HUDEP-2 (cell line): ENCODE measurements around the gene PIP5KL1.
A peak's percentile ranks its signal among the peaks of the same experiment; 100 is the strongest.

Experiments used
- DNase-seq, 76 experiments: peaks; one replicate each; lab custom pipeline; 2025; ENCODE audit not compliant: unreplicated experiment in 76 of 76; lab: John Stamatoyannopoulos, UW

PIP5KL1 gene

GRCh38 chr9:127930231-127931091 is at the start of gene PIP5KL1:
PIP5KL1 (minus strand) TSS chr9:127930777; CDS start chr9:127930752, 25 bp downstream.
- peak in 63 of 76 experiments; percentile 11 to 75 (median 51) for DNase-seq

GRCh38 chr9:127980060-127980705 is 49.6 kb upstream of the PIP5KL1 start:
- DNase-seq = peak in 5 of 76 experiments; percentile 14 to 62 (median 28)

GRCh38 chr9:127979333-127980059 is 48.9 kb upstream of the PIP5KL1 start:
- DNase-seq = peak in 25 of 76 experiments; percentile 8 to 55 (median 24)

- no peak for DNase-seq
Observed at GRCh38 chr9:127979015-127979332, 48.4 kb upstream of the PIP5KL1 start.

GRCh38 chr9:127977884-127978647 is 47.5 kb upstream of the PIP5KL1 start:
- peak in 13 of 76 experiments; percentile 8 to 49 (median 17) for DNase-seq

GRCh38 chr9:127977009-127977883 is 46.7 kb upstream of the PIP5KL1 start:
- DNase-seq = no peak

GRCh38 chr9:127976498-127976897 is 45.9 kb upstream of the PIP5KL1 start:
- DNase-seq = no peak

- no peak for DNase-seq
Observed at GRCh38 chr9:127975376-127976315, 45.1 kb upstream of the PIP5KL1 start.

- no peak for DNase-seq
Observed at GRCh38 chr9:127974769-127975261, 44.2 kb upstream of the PIP5KL1 start.

- DNase-seq = no peak
Observed at GRCh38 chr9:127974001-127974768, 43.6 kb upstream of the PIP5KL1 start.

GRCh38 chr9:127973169-127974000 is 42.8 kb upstream of the PIP5KL1 start:
- no peak for DNase-seq

GRCh38 chr9:127972236-127972871 is 41.8 kb upstream of the PIP5KL1 start:
- peak in 1 of 76 experiments; percentile 15 for DNase-seq

- no peak for DNase-seq
Observed at GRCh38 chr9:127971357-127972235, 41.0 kb upstream of the PIP5KL1 start.

- DNase-seq = no peak
Observed at GRCh38 chr9:127970401-127971313, 40.1 kb upstream of the PIP5KL1 start.
